SU-DHL-6 (cell line): ENCODE results near the gene MAN2A2.

ENCODE experiments used
- H2AFZ ChIP-seq: fragments of 200-600 bp; sonication (generic); 2 replicates; pipeline ENCODE4 v1.6.1; 2014; ENCODE audit warnings: low read depth, mild to moderate bottlenecking, moderate library complexity, mixed read lengths, antibody characterized with exemption, low read length; ENCODE audit not compliant: severe bottlenecking
- H3F3A ChIP-seq: fragments of 200-600 bp; shearing (Covaris generic); 2 replicates; pipeline ENCODE4 v1.6.0; 2016; ENCODE audit warnings: antibody characterized with exemption, mild to moderate bottlenecking; ENCODE audit not compliant: insufficient read depth
- H3K27ac ChIP-seq: fragments of 200-600 bp; sonication (generic); 2 replicates; pipeline ENCODE4 v1.5.1; 2016; ENCODE audit warnings: low read depth, mild to moderate bottlenecking, low read length, moderate library complexity, mixed read lengths
- H3K27me3 ChIP-seq: fragments of 200-600 bp; sonication (generic), shearing (Covaris generic); 2 replicates; pipeline ENCODE4 v1.6.0; 2014; ENCODE audit warnings: mild to moderate bottlenecking, low read length
- H3K36me3 ChIP-seq: fragments of 200-600 bp; sonication (generic); 2 replicates; pipeline ENCODE4 v1.6.1; 2014; ENCODE audit warnings: mild to moderate bottlenecking, low read length, mixed read lengths
- H3K4me2 ChIP-seq: fragments of 300-600, 200-600 bp; shearing (Covaris generic), sonication (generic); 2 replicates; pipeline ENCODE4 v1.6.0; 2014; ENCODE audit warnings: low read length, low read depth, mild to moderate bottlenecking; ENCODE audit not compliant: poor library complexity, severe bottlenecking
- H3K4me3 ChIP-seq: fragments of 200-600 bp; sonication (generic); 2 replicates; pipeline ENCODE4 v1.5.1; 2014; ENCODE audit warnings: antibody characterized with exemption, low read length, mild to moderate bottlenecking, mixed read lengths; ENCODE audit not compliant: insufficient read depth, poor library complexity, severe bottlenecking
- H3K79me2 ChIP-seq: fragments of 200-600 bp; sonication (generic); 2 replicates; pipeline ENCODE4 v1.6.1; 2014; ENCODE audit warnings: mild to moderate bottlenecking, low read length, moderate library complexity; ENCODE audit not compliant: insufficient read depth
- H3K9ac ChIP-seq: fragments of 200-600 bp; sonication (generic); 2 replicates; pipeline ENCODE4 v1.7.0; 2014; ENCODE audit warnings: mild to moderate bottlenecking, low read length
- H3K9me2 ChIP-seq: fragments of 200-600 bp; sonication (generic); replicated peaks from 2 replicates; pipeline ENCODE4 v1.6.1; 2014; ENCODE audit warnings: low read length; ENCODE audit not compliant: insufficient read depth
- H3K9me3 ChIP-seq: fragments of 200-600 bp; sonication (generic); 2 replicates; pipeline ENCODE4 v1.6.1; 2014; ENCODE audit warnings: low read length, mixed read lengths; ENCODE audit not compliant: insufficient read depth
- H4K20me1 ChIP-seq: fragments of 200-600 bp; sonication (generic); 2 replicates; pipeline ENCODE4 v1.6.1; 2014; ENCODE audit warnings: low read depth, mild to moderate bottlenecking, antibody characterized with exemption, low read length, moderate library complexity, mixed read lengths
- EZH2phosphoT487 ChIP-seq: fragments of 200-600 bp; sonication (generic), shearing (Covaris generic); conservative IDR thresholded peaks from 2 replicates; pipeline ENCODE4 v1.6.1; 2018; ENCODE audit warnings: mild to moderate bottlenecking, antibody characterized with exemption, low read length, moderate library complexity, mixed read lengths
- TF ChIP-seq, protein P1 (sequence below): fragments of 200-600 bp; sonication (generic); IDR thresholded peaks from one replicate; pipeline ENCODE4 v1.5.1; 2017; ENCODE audit warnings: antibody characterized with exemption, mild to moderate bottlenecking, low read length, moderate library complexity; ENCODE audit not compliant: insufficient read depth, poor library complexity, severe bottlenecking

MAN2A2 gene

DNA sequence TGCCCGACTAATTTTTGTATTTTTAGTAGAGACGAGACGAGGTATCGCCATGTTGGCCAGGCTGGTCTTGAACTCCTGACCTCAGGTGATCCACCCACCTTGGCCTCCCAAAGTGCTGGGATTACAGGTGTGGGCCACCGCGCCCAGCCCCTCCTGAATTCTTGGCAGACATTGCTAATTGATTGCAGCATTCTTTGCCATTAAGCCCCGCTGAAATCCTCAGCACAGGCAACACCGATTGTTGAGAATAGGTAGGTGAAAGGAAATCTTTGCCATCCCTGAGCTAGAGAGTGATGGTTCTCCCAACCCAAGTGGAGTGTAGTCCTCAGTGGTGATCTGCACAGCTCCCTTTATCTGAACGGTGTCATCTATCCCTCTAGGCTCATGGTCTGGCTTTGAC, 1.6 kb downstream of the MAN2A2 start:
- Histone ChIP-seq H3K79me2 (no peaks in the 10 kb centered on the region), H3K9me2 (no peaks in the 10 kb centered on the region), H3K9me3 (no peaks in the 10 kb centered on the region), H3K36me3 (no peaks in the 10 kb centered on the region), H3K4me2 (no peak overlapping the region), H3F3A (peaks cover 9% of the 10 kb centered on the region; the same call in 1 of the 2 replicates), H3K27ac (no peak overlapping the region), H3K27me3 (no peaks in the 10 kb centered on the region), H3K4me3 (no peak overlapping the region), H3K9ac (no peak overlapping the region), H4K20me1 (no peaks in the 10 kb centered on the region), H2AFZ (no peak overlapping the region)
- TF ChIP-seq EZH2phosphoT487: no peak
- TF ChIP-seq, protein P1, sequence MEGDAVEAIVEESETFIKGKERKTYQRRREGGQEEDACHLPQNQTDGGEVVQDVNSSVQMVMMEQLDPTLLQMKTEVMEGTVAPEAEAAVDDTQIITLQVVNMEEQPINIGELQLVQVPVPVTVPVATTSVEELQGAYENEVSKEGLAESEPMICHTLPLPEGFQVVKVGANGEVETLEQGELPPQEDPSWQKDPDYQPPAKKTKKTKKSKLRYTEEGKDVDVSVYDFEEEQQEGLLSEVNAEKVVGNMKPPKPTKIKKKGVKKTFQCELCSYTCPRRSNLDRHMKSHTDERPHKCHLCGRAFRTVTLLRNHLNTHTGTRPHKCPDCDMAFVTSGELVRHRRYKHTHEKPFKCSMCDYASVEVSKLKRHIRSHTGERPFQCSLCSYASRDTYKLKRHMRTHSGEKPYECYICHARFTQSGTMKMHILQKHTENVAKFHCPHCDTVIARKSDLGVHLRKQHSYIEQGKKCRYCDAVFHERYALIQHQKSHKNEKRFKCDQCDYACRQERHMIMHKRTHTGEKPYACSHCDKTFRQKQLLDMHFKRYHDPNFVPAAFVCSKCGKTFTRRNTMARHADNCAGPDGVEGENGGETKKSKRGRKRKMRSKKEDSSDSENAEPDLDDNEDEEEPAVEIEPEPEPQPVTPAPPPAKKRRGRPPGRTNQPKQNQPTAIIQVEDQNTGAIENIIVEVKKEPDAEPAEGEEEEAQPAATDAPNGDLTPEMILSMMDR: no peak

DNA sequence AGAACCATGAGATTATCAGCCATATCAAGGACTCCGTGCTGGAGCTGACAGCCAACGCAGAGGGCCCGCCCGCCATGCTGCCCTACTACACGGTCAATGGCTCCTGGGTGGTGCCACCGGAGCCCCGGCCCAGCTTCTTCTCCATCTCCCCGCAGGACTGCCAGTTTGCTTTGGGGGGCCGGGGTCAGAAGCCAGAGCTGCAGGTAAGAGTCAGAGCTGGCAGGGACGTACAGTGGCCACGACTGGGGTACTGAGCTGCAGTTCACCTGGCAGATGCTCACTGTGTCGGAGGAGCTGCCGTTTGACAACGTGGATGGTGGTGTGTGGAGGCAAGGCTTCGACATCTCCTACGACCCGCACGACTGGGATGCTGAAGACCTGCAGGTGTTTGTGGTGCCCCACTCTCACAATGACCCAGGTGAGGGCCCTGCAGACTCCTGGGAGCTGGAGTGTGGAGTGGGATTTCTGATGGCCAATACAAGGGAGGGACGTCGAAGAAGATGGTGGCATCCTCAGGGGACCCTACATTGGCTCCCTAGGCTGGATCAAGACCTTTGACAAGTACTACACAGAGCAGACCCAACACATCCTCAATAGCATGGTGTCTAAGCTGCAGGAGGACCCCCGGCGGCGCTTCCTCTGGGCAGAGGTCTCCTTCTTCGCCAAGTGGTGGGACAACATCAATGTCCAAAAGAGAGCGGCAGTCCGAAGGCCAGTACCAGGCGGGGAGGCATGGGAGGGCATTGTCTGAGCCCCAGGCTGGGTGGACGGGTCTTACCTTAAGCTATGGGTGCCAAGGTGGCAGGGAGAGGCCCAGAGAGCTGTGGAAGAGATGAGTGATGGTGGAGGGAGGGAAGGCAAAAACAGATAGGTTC, 2.4 kb downstream of the MAN2A2 start:
- no peaks in the 10 kb centered on the region for H3K36me3 ChIP-seq

DNA sequence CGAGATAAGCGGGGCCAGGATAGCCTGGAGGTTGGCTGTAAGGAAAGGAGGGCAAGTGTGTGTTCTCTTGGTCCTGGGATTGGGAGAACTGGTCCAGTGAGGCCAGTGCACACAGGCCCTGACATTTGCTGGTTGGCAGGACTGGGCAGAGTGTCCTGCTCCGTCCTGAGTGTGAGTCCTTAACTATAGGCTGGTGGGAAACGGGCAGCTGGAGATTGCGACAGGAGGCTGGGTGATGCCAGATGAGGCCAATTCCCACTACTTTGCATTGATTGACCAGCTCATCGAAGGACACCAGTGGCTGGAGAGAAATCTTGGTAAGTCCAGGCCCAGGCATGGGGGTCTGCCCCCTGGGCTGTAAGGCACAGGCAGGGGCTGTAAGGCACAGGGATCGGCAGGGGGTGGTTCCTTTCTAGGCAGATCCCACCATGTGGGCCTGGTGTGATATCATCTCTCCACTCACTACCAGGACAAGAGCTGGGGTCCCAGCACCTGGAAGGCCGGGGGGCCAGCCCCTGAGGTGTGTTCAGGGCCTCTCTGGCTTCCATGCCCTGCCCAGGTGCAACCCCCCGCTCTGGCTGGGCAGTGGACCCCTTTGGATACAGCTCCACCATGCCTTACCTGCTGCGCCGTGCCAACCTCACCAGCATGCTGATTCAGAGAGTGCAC, 3.2 kb downstream of the MAN2A2 start:
- Histone ChIP-seq H3K9me2 (no peaks in the 10 kb centered on the region), H2AFZ (no peak overlapping the region), H3K4me2 (no peak overlapping the region), H3K9ac (no peak overlapping the region), H3K27me3 (no peaks in the 10 kb centered on the region), H3K27ac (no peak overlapping the region), H3F3A (peaks cover 9% of the 10 kb centered on the region; the same call in 1 of the 2 replicates), H3K79me2 (no peaks in the 10 kb centered on the region), H4K20me1 (no peaks in the 10 kb centered on the region), H3K9me3 (no peaks in the 10 kb centered on the region), H3K4me3 (no peak overlapping the region), H3K36me3 (no peaks in the 10 kb centered on the region)
- no peak for TF ChIP-seq EZH2phosphoT487
- TF ChIP-seq, protein P1: no peak

More for the DNA sequence above, 2.4 kb downstream of the MAN2A2 start:
- Histone ChIP-seq H3F3A (peaks cover 9% of the 10 kb centered on the region; the same call in 1 of the 2 replicates), H3K79me2 (no peaks in the 10 kb centered on the region), H3K27me3 (no peaks in the 10 kb centered on the region), H3K9me3 (no peaks in the 10 kb centered on the region), H3K27ac (no peak overlapping the region), H4K20me1 (no peaks in the 10 kb centered on the region), H3K4me3 (no peak overlapping the region), H3K4me2 (no peak overlapping the region), H2AFZ (no peak overlapping the region), H3K9ac (no peak overlapping the region), H3K9me2 (no peaks in the 10 kb centered on the region)
- TF ChIP-seq, protein P1: no peak
- no peak for TF ChIP-seq EZH2phosphoT487
